ENCODE data around the gene HOPX.
"Not testable (repeated sequence)": the region's sequence is repeated elsewhere in the genome, so short reads cannot be mapped to it uniquely, and the experiment has no call there.

DNA sequence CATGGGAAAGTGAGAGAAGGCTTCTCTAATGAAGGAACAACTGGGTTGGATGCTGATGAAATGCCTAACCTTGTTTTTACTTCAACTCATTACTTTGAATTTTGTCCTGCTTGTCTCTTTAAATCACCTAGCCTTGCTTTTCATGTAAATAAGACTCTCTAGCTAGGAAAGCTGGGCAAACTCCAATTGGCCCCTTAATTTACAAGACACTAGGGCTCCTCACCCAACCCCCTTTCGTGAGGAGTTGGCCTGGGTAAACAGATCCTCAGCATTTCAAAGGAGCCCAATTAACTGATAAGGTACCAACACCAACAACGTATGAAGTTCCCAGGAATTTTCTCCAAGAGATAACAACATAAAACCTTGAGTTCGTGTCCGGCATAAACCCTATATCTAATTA lies 75.6 kb downstream of the HOPX start:
- not testable (repeated sequence) for TF ChIP-seq POLR2AphosphoS5, POLR2A, EP300 (IDR thresholded peaks at IDR 0.05)
- TF ChIP-seq, protein P1, sequence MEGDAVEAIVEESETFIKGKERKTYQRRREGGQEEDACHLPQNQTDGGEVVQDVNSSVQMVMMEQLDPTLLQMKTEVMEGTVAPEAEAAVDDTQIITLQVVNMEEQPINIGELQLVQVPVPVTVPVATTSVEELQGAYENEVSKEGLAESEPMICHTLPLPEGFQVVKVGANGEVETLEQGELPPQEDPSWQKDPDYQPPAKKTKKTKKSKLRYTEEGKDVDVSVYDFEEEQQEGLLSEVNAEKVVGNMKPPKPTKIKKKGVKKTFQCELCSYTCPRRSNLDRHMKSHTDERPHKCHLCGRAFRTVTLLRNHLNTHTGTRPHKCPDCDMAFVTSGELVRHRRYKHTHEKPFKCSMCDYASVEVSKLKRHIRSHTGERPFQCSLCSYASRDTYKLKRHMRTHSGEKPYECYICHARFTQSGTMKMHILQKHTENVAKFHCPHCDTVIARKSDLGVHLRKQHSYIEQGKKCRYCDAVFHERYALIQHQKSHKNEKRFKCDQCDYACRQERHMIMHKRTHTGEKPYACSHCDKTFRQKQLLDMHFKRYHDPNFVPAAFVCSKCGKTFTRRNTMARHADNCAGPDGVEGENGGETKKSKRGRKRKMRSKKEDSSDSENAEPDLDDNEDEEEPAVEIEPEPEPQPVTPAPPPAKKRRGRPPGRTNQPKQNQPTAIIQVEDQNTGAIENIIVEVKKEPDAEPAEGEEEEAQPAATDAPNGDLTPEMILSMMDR (IDR thresholded peaks at IDR 0.05): not testable (repeated sequence)

All from suprapubic skin (tissue), 4 donors.